Measurements from ENCODE around the gene ATG7. TPM values are rescaled to one million over a fixed set of nuclear protein-coding genes. Genes with fewer than 3 reads are reported as not detected.

The ATG7 gene
- total RNA-seq, 1 experiment from 2014 or later: 29.3 TPM

DNA sequence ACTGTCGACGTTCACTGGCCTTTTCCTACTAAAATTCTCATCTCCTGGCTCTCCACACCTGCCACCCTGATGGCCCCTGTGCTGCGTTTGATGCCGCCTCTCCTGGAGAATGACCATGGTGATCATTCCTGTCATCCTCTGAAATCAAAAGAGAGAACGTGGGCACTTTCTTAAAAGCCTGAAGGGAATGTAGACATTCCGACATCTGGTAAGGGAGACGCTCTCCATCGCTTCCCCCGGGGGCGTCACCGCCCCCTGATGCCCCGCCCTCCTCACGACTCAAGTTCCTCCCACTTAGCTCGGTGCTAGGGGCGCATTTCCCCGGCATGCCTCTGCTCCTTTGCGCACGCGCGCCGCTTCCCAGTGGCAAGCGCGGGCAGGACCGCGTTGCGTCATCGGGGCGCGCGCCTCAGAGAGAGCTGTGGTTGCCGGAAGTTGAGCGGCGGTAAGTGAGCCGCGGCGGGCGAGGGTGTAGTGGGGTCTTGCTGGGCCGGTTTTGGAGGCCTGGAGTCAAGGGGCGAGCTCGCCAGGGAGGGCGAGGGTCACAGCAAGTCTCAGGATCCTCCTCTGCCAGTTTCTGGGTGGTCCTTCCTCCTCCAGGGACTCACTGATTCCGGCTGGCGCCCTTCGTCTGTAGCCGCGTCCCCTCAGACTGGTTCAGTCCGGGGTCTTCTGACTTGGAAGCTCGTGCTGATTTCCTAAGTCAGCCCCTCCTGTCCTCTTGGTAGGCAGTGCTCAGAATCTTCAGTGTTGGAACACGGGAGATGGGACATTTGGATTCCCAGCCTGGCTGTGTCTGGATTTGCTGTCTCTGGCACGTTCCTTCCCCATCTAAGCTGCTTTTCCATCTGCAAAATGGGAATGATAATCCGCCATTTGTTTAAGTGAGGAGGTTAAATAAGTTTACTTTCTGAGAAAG lies at the start of gene ATG7 (continued):
- TF ChIP-seq ELF1 (IDR thresholded peaks at IDR 0.05; ENCODE audit: borderline replicate concordance, low read depth) (peak; percentile 90), TCF7L2 (IDR thresholded peaks at IDR 0.05; ENCODE audit: borderline replicate concordance, extremely low read depth, insufficient read depth, insufficient read length) (peak; percentile 36), SP1 (IDR thresholded peaks at IDR 0.05; ENCODE audit: low read depth) (peak; percentile 65), EZH2 (IDR thresholded peaks at IDR 0.05) (no peak)
- TF ChIP-seq, protein P1, sequence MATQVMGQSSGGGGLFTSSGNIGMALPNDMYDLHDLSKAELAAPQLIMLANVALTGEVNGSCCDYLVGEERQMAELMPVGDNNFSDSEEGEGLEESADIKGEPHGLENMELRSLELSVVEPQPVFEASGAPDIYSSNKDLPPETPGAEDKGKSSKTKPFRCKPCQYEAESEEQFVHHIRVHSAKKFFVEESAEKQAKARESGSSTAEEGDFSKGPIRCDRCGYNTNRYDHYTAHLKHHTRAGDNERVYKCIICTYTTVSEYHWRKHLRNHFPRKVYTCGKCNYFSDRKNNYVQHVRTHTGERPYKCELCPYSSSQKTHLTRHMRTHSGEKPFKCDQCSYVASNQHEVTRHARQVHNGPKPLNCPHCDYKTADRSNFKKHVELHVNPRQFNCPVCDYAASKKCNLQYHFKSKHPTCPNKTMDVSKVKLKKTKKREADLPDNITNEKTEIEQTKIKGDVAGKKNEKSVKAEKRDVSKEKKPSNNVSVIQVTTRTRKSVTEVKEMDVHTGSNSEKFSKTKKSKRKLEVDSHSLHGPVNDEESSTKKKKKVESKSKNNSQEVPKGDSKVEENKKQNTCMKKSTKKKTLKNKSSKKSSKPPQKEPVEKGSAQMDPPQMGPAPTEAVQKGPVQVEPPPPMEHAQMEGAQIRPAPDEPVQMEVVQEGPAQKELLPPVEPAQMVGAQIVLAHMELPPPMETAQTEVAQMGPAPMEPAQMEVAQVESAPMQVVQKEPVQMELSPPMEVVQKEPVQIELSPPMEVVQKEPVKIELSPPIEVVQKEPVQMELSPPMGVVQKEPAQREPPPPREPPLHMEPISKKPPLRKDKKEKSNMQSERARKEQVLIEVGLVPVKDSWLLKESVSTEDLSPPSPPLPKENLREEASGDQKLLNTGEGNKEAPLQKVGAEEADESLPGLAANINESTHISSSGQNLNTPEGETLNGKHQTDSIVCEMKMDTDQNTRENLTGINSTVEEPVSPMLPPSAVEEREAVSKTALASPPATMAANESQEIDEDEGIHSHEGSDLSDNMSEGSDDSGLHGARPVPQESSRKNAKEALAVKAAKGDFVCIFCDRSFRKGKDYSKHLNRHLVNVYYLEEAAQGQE (IDR thresholded peaks at IDR 0.05; ENCODE audit: low read depth): no peak

DNA sequence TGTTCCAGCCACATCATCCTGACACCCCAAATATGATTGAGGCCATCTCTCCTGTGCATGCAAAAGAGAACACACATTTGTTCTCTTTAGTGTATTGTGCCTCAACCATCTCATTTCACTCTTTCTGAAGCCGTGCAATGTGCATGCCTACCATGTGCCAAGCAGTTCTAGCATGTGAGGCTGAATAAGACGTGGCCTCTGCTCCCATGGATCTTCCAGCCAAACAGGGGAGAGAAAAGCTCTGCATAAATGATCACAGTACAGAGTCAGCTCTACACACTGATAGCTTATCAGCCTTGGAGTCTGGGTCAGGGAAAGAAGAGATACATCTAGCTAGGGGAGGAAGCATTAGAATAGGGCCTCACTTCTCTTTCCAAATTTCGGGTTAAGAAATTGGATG lies 48.2 kb upstream of the ATG7 start:
- Histone ChIP-seq H3K27ac (ENCODE audit: low read depth, low read length) (no peak overlapping the region), H3K9me2 (ENCODE audit: insufficient read depth) (no peaks in the 10 kb centered on the region), H3K4me3 (replicated peaks in 1 of 2; ENCODE audit: low read depth in 1 of 2, low read length in 2 of 2) (no peak overlapping the region), H3K4me2 (ENCODE audit: low read length) (no peak overlapping the region), H3K9ac (ENCODE audit: low read length) (no peak overlapping the region), H3K79me2 (ENCODE audit: insufficient read depth, low read length) (peaks cover 50% of the 10 kb centered on the region), H3K4me1 (ENCODE audit: control insufficient read depth in 1 of 2, insufficient read depth in 2 of 2, low read length in 2 of 2) (peaks cover 5 to 21% of the 10 kb centered on the region in 2 experiments; a peak in 3 of 4 replicates), H3K9me3 (ENCODE audit: control insufficient read depth in 1 of 2, insufficient read depth in 1 of 2, low read depth in 1 of 2, low read length in 2 of 2) (no peaks in the 10 kb centered on the region), H3K36me3 (ENCODE audit: control insufficient read depth in 1 of 2, insufficient read depth in 2 of 2, low read length in 2 of 2) (no peaks in the 10 kb centered on the region; a peak in 1 of 4 replicates), H4K20me1 (ENCODE audit: insufficient read depth) (no peaks in the 10 kb centered on the region), H2AFZ (ENCODE audit: low read depth, low read length, poor library complexity, severe bottlenecking) (no peak overlapping the region), H3K27me3 (ENCODE audit: insufficient read depth, low read length) (no peaks in the 10 kb centered on the region)
- POLR2A ChIA-PET: no interaction called here
- RAD21 ChIA-PET (ENCODE audit: low non-redundant PET in 1 of 2, low total read pairs in 2 of 2, uncharacterized antibody in 2 of 2, unreplicated experiment in 2 of 2): no interaction called here
- intact Hi-C loops (cut with micrococcal nuclease): no loop called here
- ATAC-seq (no peak), DNase-seq (ENCODE audit: low read depth, low spot score) (no peak)
- CTCF ChIA-PET: interaction anchor here (0.7 to 0.9 kb wide), 2 partner anchors 13 to 130 kb away, joined by 3 read pairs; no protein-coding TSS in a partner anchor
- no TSS peak for BruUV-seq (replicated peaks)
- no peak for TF ChIP-seq SRF (IDR thresholded peaks at IDR 0.05; ENCODE audit: low read depth)
- no peak for TF ChIP-seq ELF1 (IDR thresholded peaks at IDR 0.05; ENCODE audit: borderline replicate concordance, low read depth)
- TF ChIP-seq, protein P2, sequence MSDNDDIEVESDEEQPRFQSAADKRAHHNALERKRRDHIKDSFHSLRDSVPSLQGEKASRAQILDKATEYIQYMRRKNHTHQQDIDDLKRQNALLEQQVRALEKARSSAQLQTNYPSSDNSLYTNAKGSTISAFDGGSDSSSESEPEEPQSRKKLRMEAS (IDR thresholded peaks at IDR 0.05): no peak
- no peak for TF ChIP-seq JUND (IDR thresholded peaks at IDR 0.05)
- TF ChIP-seq, protein P3, sequence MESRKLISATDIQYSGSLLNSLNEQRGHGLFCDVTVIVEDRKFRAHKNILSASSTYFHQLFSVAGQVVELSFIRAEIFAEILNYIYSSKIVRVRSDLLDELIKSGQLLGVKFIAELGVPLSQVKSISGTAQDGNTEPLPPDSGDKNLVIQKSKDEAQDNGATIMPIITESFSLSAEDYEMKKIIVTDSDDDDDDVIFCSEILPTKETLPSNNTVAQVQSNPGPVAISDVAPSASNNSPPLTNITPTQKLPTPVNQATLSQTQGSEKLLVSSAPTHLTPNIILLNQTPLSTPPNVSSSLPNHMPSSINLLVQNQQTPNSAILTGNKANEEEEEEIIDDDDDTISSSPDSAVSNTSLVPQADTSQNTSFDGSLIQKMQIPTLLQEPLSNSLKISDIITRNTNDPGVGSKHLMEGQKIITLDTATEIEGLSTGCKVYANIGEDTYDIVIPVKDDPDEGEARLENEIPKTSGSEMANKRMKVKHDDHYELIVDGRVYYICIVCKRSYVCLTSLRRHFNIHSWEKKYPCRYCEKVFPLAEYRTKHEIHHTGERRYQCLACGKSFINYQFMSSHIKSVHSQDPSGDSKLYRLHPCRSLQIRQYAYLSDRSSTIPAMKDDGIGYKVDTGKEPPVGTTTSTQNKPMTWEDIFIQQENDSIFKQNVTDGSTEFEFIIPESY (IDR thresholded peaks at IDR 0.05; ENCODE audit: extremely low read depth, insufficient replicate concordance, low read length): no peak
- no peak for TF ChIP-seq ZFX (IDR thresholded peaks at IDR 0.05)
- no peak for TF ChIP-seq CEBPB (IDR thresholded peaks at IDR 0.05; ENCODE audit: low read depth)
- no peak for TF ChIP-seq EZH2phosphoT487 (IDR thresholded peaks at IDR 0.05; ENCODE audit: borderline replicate concordance)

Data from HCT116 (cell line).